OCI-LY1 (cell line): Measurements from ENCODE around the gene HERPUD2.

ENCODE experiments used
- H2AFZ ChIP-seq: fragments of 200-600 bp; sonication (generic), shearing (Covaris generic); 2 replicates; pipeline ENCODE4 v1.6.0; 2014; ENCODE audit warnings: antibody characterized with exemption, mild to moderate bottlenecking, low read length
- H3F3A ChIP-seq: fragments of 200-600 bp; sonication (generic), shearing (Covaris generic); 2 replicates; pipeline ENCODE4 v1.6.0; 2014; ENCODE audit warnings: mild to moderate bottlenecking, antibody characterized with exemption, low read length, moderate library complexity; ENCODE audit not compliant: insufficient read depth
- H3K27ac ChIP-seq: fragments of 200-600 bp; sonication (generic); 2 replicates; pipeline ENCODE4 v1.5.1; 2014; ENCODE audit warnings: low read length, mixed run types, mild to moderate bottlenecking, low read depth; ENCODE audit not compliant: poor library complexity, severe bottlenecking
- H3K27me3 ChIP-seq: fragments of 200-600 bp; sonication (generic); 2 replicates; pipeline ENCODE4 v1.6.0; 2014; ENCODE audit warnings: antibody characterized with exemption, mild to moderate bottlenecking, low read length, moderate library complexity; ENCODE audit not compliant: insufficient read depth
- H3K36me3 ChIP-seq: fragments of 200-600 bp; sonication (generic); 2 replicates; pipeline ENCODE4 v1.6.1; 2014; ENCODE audit warnings: mild to moderate bottlenecking, antibody characterized with exemption, low read length, moderate library complexity, mixed read lengths; ENCODE audit not compliant: insufficient read depth
- H3K4me1 ChIP-seq: fragments of 200-600 bp; sonication (generic); 2 replicates; pipeline ENCODE4 v1.5.1; 2014; ENCODE audit warnings: mild to moderate bottlenecking, low read length, moderate library complexity; ENCODE audit not compliant: insufficient read depth, severe bottlenecking
- H3K4me2 ChIP-seq: fragments of 200-600 bp; sonication (generic), shearing (Covaris generic); 2 replicates; pipeline ENCODE4 v1.6.1; 2014; ENCODE audit warnings: low read length
- H3K4me3 ChIP-seq: fragments of 200-600 bp; sonication (generic); 2 replicates; pipeline ENCODE4 v1.5.1; 2014; ENCODE audit warnings: low read length, low read depth, mild to moderate bottlenecking, mixed read lengths; ENCODE audit not compliant: poor library complexity, severe bottlenecking
- H3K79me2 ChIP-seq: fragments of 200-600 bp; shearing (Covaris generic); 2 replicates; pipeline ENCODE4 v1.6.1; 2016; ENCODE audit warnings: mixed run types, low read length, mixed read lengths; ENCODE audit not compliant: insufficient read depth
- H3K9ac ChIP-seq: fragments of 200-600 bp; sonication (generic), shearing (Covaris generic); 2 replicates; pipeline ENCODE4 v1.6.1; 2014; ENCODE audit warnings: mild to moderate bottlenecking, low read length, mixed read lengths
- H3K9me2 ChIP-seq: fragments of 200-600 bp; sonication (generic), shearing (Covaris generic); 2 replicates; pipeline ENCODE4 v1.6.1; 2014; ENCODE audit warnings: low read depth, mild to moderate bottlenecking, low read length, mixed read lengths
- H3K9me3 ChIP-seq: fragments of 200-600 bp; shearing (Covaris generic); 2 replicates; pipeline ENCODE4 v1.6.1; 2014; ENCODE audit warnings: low read length, mixed read lengths
- H4K20me1 ChIP-seq: fragments of 200-600 bp; sonication (generic), shearing (Covaris generic); 2 replicates; pipeline ENCODE4 v1.6.0; 2016; ENCODE audit warnings: mild to moderate bottlenecking, low read length; ENCODE audit not compliant: insufficient read depth
- CTCF ChIP-seq: fragments of 200-600 bp; sonication (generic), shearing (Covaris generic); IDR thresholded peaks from 2 replicates; pipeline ENCODE4 v1.5.1; 2017; ENCODE audit warnings: mild to moderate bottlenecking, antibody characterized with exemption, low read length, moderate library complexity, mixed read lengths
- EZH2 ChIP-seq: fragments of 200-600 bp; sonication (generic), shearing (Covaris generic); IDR thresholded peaks from 2 replicates; pipeline ENCODE4 v1.8.0; 2017; ENCODE audit warnings: borderline replicate concordance, mixed run types, mild to moderate bottlenecking, antibody characterized with exemption, low read length, moderate library complexity, mixed read lengths

HERPUD2 gene

GRCh38 chr7:35647171-35647574, 47.8 kb downstream of the HERPUD2 start:
- no peaks in the 10 kb centered on the region for H4K20me1 ChIP-seq
- no peaks in the 10 kb centered on the region for H3K79me2 ChIP-seq
- no peak overlapping the region for H3K9ac ChIP-seq

GRCh38 chr7:35646289-35647023, 48.5 kb downstream of the HERPUD2 start:
- no peaks in the 10 kb centered on the region for H3F3A ChIP-seq
- no peaks in the 10 kb centered on the region for H4K20me1 ChIP-seq
- H3K79me2 ChIP-seq: no peaks in the 10 kb centered on the region
- H3K27me3 ChIP-seq: no peaks in the 10 kb centered on the region
- no peak overlapping the region for H3K9ac ChIP-seq
- H3K36me3 ChIP-seq: no peaks in the 10 kb centered on the region
- no peaks in the 10 kb centered on the region for H3K9me3 ChIP-seq
- H3K9me2 ChIP-seq: no peaks in the 10 kb centered on the region
- peaks cover 30% of the 10 kb centered on the region for H3K4me1 ChIP-seq
- no peak overlapping the region for H2AFZ ChIP-seq
- H3K4me2 ChIP-seq: no peak overlapping the region; the same call in 1 of the 2 replicates
- no peak overlapping the region for H3K4me3 ChIP-seq
- H3K27ac ChIP-seq: peak overlapping the region; percentile 8
- TF ChIP-seq CTCF (no peak), EZH2 (no peak)

More at GRCh38 chr7:35647171-35647574, 47.8 kb downstream of the HERPUD2 start:
- no peaks in the 10 kb centered on the region for H3K9me3 ChIP-seq
- H3F3A ChIP-seq: no peaks in the 10 kb centered on the region
- no peak overlapping the region for H3K4me3 ChIP-seq
- H3K4me2 ChIP-seq: no peak overlapping the region; the same call in 1 of the 2 replicates
- TF ChIP-seq EZH2 (no peak), CTCF (no peak)
- peaks cover 30% of the 10 kb centered on the region for H3K4me1 ChIP-seq
- no peak overlapping the region for H3K27ac ChIP-seq
- H2AFZ ChIP-seq: no peak overlapping the region
- peaks cover 1% of the 10 kb centered on the region; the same call in 1 of the 2 replicates for H3K36me3 ChIP-seq
- H3K9me2 ChIP-seq: no peaks in the 10 kb centered on the region
- no peaks in the 10 kb centered on the region for H3K27me3 ChIP-seq

GRCh38 chr7:35645691-35646090, 49.2 kb downstream of the HERPUD2 start:
- Histone ChIP-seq H3K27me3 (no peaks in the 10 kb centered on the region), H3K4me3 (no peak overlapping the region), H3F3A (no peaks in the 10 kb centered on the region), H3K4me1 (peaks cover 30% of the 10 kb centered on the region), H3K9me3 (no peaks in the 10 kb centered on the region), H3K9me2 (no peaks in the 10 kb centered on the region), H4K20me1 (no peaks in the 10 kb centered on the region), H3K4me2 (no peak overlapping the region), H3K79me2 (no peaks in the 10 kb centered on the region), H3K36me3 (no peaks in the 10 kb centered on the region), H2AFZ (no peak overlapping the region), H3K9ac (no peak overlapping the region), H3K27ac (no peak overlapping the region)
- TF ChIP-seq CTCF: no peak
- TF ChIP-seq EZH2: no peak
